ENCODE data around the gene PSMA2. TPM values are rescaled to one million over a fixed set of nuclear protein-coding genes. Genes with fewer than 3 reads are reported as not detected.

The PSMA2 gene
- total RNA-seq, 4 donors from 2014 or later, result 5.8 to 61.2 (median 28.6) TPM

- H3K36me3 ChIP-seq, result no peaks in the 10 kb centered on the region
- 88% methylated on average over 2 of the region's 3 CpGs; no CpG with 5 or more reads in 1 of the 2 donors for WGBS, 2 donors (ENCODE audit: low coverage in 1 of 2)
- intact Hi-C loops (cut with DNase I; ENCODE audit: low total_unique reads), result no loop called here
- H3K4me3 ChIP-seq, result no peak overlapping the region
- no peak overlapping the region for H3K27ac ChIP-seq
- no peaks in the 10 kb centered on the region for H3K27me3 ChIP-seq
- no peaks in the 10 kb centered on the region for H3K4me1 ChIP-seq
- no peak for DNase-seq
- TF ChIP-seq POLR2AphosphoS5 (IDR thresholded peaks at IDR 0.05) (no peak), POLR2A (IDR thresholded peaks at IDR 0.05) (no peak), EP300 (IDR thresholded peaks at IDR 0.05; ENCODE audit: low read depth) (no peak), CTCF (IDR thresholded peaks at IDR 0.05) (no peak)
- H3K9me3 ChIP-seq, result no peaks in the 10 kb centered on the region
- in situ Hi-C loops (cut with MboI; ENCODE audit: low pct_ligation_motif_present in 1 of 4, low pct_unique_long_range_greater_than_20kb in 1 of 4, low sequenced_read_pairs in 3 of 4), result no loop called here
These were observed 53.7 kb downstream of the PSMA2 start for GRCh38 chr7:42878303-42878702.

- TF ChIP-seq POLR2AphosphoS5 (IDR thresholded peaks at IDR 0.05), result no peak
- no peak for TF ChIP-seq POLR2A (IDR thresholded peaks at IDR 0.05)
- no peak for TF ChIP-seq EP300 (IDR thresholded peaks at IDR 0.05; ENCODE audit: low read depth)
- no peak for TF ChIP-seq CTCF (IDR thresholded peaks at IDR 0.05)
- no peaks in the 10 kb centered on the region for H3K36me3 ChIP-seq
- DNase-seq, result no peak
- H3K9me3 ChIP-seq, result no peaks in the 10 kb centered on the region
- in situ Hi-C loops (cut with MboI; ENCODE audit: low pct_ligation_motif_present in 1 of 4, low pct_unique_long_range_greater_than_20kb in 1 of 4, low sequenced_read_pairs in 3 of 4), result no loop called here
- H3K27ac ChIP-seq, result no peak overlapping the region
- no peak overlapping the region for H3K4me3 ChIP-seq
- WGBS, 2 donors (ENCODE audit: low coverage in 1 of 2), result 83% methylated on average over 2 of the region's 2 CpGs; no CpG with 5 or more reads in 1 of the 2 donors
- no peaks in the 10 kb centered on the region for H3K4me1 ChIP-seq
- intact Hi-C loops (cut with DNase I; ENCODE audit: low total_unique reads), result no loop called here
- H3K27me3 ChIP-seq, result no peaks in the 10 kb centered on the region
These were observed 54.1 kb downstream of the PSMA2 start for GRCh38 chr7:42877862-42878261.

- in situ Hi-C loops (cut with MboI; ENCODE audit: low pct_ligation_motif_present in 1 of 4, low pct_unique_long_range_greater_than_20kb in 1 of 4, low sequenced_read_pairs in 3 of 4) (no loop called here), intact Hi-C loops (cut with DNase I; ENCODE audit: low total_unique reads) (no loop called here)
- H3K27ac ChIP-seq, result no peak overlapping the region
- no peak overlapping the region for H3K4me3 ChIP-seq
- H3K36me3 ChIP-seq, result no peaks in the 10 kb centered on the region
- no peaks in the 10 kb centered on the region for H3K9me3 ChIP-seq
- 23 to 34% methylated on average over 4 to 5 of the region's 5 CpGs for WGBS, 2 donors (ENCODE audit: low coverage in 1 of 2)
- peak; percentile 75 to 82 (median 80) for TF ChIP-seq CTCF (IDR thresholded peaks at IDR 0.05)
- no peak for TF ChIP-seq EP300 (IDR thresholded peaks at IDR 0.05; ENCODE audit: low read depth)
- H3K4me1 ChIP-seq, result no peaks in the 10 kb centered on the region
- H3K27me3 ChIP-seq, result no peaks in the 10 kb centered on the region
- DNase-seq, result peak; percentile 65
These were observed 55.5 kb downstream of the PSMA2 start for GRCh38 chr7:42876182-42877068.

GRCh38 chr7:42869131-42870020, 62.6 kb downstream of the PSMA2 start:
- Histone ChIP-seq H3K4me1 (no peaks in the 10 kb centered on the region), H3K4me3 (no peak overlapping the region), H3K36me3 (no peaks in the 10 kb centered on the region), H3K27ac (no peak overlapping the region), H3K9me3 (no peaks in the 10 kb centered on the region), H3K27me3 (no peaks in the 10 kb centered on the region)
- WGBS, 2 donors (ENCODE audit: low coverage in 1 of 2), result 45 to 54% methylated on average over 1 to 7 of the region's 7 CpGs
- no peak for DNase-seq
- in situ Hi-C loops (cut with MboI; ENCODE audit: low pct_ligation_motif_present in 1 of 4, low pct_unique_long_range_greater_than_20kb in 1 of 4, low sequenced_read_pairs in 3 of 4) (no loop called here), intact Hi-C loops (cut with DNase I; ENCODE audit: low total_unique reads) (no loop called here)
- TF ChIP-seq POLR2AphosphoS5 (IDR thresholded peaks at IDR 0.05) (no peak), CTCF (IDR thresholded peaks at IDR 0.05) (no peak), POLR2A (IDR thresholded peaks at IDR 0.05) (no peak), EP300 (IDR thresholded peaks at IDR 0.05; ENCODE audit: low read depth) (no peak)
